Glutamatergic neuron (in vitro differentiated cells): ENCODE results near the gene SAXO1. TPM values are rescaled to one million over a fixed set of nuclear protein-coding genes. Genes with fewer than 3 reads are reported as not detected.

Experiments
- DNase-seq: peaks from one replicate; pipeline ENCODE4 v3.0.0; 2022
- H3K27ac Mint-ChIP-seq: one replicate; pipeline ENCODE4 v1.8.0; 2020; ENCODE audit warnings: mild to moderate bottlenecking, mixed read lengths, inconsistent platforms; ENCODE audit not compliant: unreplicated experiment
- H3K27me3 Mint-ChIP-seq: one replicate; pipeline ENCODE4 v1.8.0; 2020; ENCODE audit warnings: mild to moderate bottlenecking, moderate library complexity, mixed read lengths, inconsistent platforms; ENCODE audit not compliant: unreplicated experiment
- H3K36me3 Mint-ChIP-seq: one replicate; pipeline ENCODE4 v1.8.0; 2020; ENCODE audit warnings: mild to moderate bottlenecking, mixed read lengths, inconsistent platforms; ENCODE audit not compliant: unreplicated experiment
- H3K4me1 Mint-ChIP-seq: one replicate; pipeline ENCODE4 v1.8.0; 2020; ENCODE audit warnings: mild to moderate bottlenecking, low read depth, mixed read lengths, inconsistent platforms; ENCODE audit not compliant: unreplicated experiment
- H3K4me3 Mint-ChIP-seq: one replicate; pipeline ENCODE4 v1.8.0; 2020; ENCODE audit warnings: mild to moderate bottlenecking, mixed read lengths, inconsistent platforms; ENCODE audit not compliant: unreplicated experiment
- H3K9me3 Mint-ChIP-seq: one replicate; pipeline ENCODE4 v1.8.0; 2020; ENCODE audit warnings: mild to moderate bottlenecking, moderate library complexity, mixed read lengths, inconsistent platforms; ENCODE audit not compliant: unreplicated experiment
- total RNA-seq: library from RNA; stranded (reverse); fragmentation: NEBNext Ultra II Directional; extraction: Animal tissue kit (Norgen Biotek cat#: 25700); gene quantifications from one replicate; pipeline ENCODE4 v1.2.1, GENCODE V29; 2021; ENCODE audit not compliant: unreplicated experiment
- TF ChIP-seq, protein P1 (sequence below): fragments of 200-600 bp; sonication (generic); IDR thresholded peaks from one replicate; pipeline ENCODE4 v1.5.0; 2021; ENCODE audit not compliant: partially characterized antibody, unreplicated experiment

The SAXO1 gene
- total RNA-seq, 1 donor from 2014 or later, result 0.37 TPM

DNA sequence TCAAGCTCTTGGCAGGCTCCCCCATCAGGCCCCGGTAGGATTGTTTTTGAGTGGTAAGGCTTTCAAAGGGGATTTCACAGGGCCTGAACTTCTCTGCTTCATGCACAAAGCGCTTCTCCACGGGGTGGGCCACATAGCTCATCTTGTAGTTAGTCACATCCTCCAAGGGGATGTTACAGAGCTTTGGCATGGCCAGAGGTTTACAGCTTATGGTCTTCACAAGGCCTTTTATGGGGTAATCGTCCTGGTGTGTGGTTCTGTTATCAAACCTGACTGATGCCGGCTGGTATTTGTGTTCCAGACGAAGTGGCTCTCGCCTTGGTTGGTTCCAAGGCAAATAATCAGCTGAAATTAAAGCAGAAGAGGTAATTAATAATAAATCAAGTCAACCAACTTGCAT lies 104.3 kb downstream of the SAXO1 start:
- no peak for DNase-seq
- Mint-ChIP-seq H3K4me3 (no peak overlapping the region), H3K36me3 (no peaks in the 10 kb centered on the region), H3K9me3 (no peaks in the 10 kb centered on the region), H3K4me1 (no peaks in the 10 kb centered on the region), H3K27me3 (no peaks in the 10 kb centered on the region), H3K27ac (no peak overlapping the region)
- TF ChIP-seq, protein P1, sequence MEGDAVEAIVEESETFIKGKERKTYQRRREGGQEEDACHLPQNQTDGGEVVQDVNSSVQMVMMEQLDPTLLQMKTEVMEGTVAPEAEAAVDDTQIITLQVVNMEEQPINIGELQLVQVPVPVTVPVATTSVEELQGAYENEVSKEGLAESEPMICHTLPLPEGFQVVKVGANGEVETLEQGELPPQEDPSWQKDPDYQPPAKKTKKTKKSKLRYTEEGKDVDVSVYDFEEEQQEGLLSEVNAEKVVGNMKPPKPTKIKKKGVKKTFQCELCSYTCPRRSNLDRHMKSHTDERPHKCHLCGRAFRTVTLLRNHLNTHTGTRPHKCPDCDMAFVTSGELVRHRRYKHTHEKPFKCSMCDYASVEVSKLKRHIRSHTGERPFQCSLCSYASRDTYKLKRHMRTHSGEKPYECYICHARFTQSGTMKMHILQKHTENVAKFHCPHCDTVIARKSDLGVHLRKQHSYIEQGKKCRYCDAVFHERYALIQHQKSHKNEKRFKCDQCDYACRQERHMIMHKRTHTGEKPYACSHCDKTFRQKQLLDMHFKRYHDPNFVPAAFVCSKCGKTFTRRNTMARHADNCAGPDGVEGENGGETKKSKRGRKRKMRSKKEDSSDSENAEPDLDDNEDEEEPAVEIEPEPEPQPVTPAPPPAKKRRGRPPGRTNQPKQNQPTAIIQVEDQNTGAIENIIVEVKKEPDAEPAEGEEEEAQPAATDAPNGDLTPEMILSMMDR, result no peak

DNA sequence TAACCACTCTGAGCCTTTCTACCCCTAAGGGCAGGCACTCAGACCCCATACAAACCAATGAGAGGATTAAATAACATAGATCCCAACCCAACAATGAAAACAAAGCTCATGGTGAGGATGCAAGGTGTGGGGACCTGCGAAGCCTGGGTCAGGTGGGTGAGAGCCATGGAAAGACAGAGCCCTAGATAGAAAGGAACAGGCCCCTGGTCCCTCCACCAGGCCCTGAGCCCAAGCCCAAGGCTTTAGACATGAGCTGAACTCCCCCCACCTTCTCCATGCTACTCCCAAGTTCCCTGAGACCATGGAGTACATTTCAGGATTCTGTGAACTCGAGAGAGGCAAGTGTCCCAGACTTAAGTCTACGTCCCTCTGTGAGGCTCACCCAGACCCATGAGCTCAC lies 106.5 kb downstream of the SAXO1 start:
- Mint-ChIP-seq H3K4me1 (no peaks in the 10 kb centered on the region), H3K27me3 (no peaks in the 10 kb centered on the region), H3K9me3 (no peaks in the 10 kb centered on the region), H3K36me3 (no peaks in the 10 kb centered on the region), H3K4me3 (no peak overlapping the region), H3K27ac (no peak overlapping the region)
- TF ChIP-seq, protein P1, result no peak
- no peak for DNase-seq

DNA sequence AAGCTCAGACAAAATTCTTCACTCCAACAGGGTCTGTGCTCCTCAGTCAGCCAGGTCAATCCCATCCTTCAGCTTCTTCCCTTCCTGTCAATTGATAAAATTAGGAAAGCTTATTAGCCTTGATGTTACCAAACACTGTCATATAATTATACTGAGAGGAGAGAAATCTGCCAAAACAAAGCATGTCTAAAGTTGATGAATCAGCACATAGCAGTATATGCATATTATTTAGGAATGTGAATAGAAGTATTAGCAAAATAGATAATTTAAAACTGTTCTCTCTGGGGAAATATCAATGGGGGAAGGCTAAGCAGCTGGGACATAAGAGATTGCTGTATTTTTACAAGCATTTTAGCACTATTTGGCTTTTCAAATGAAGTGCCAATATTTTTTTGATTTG lies 107.1 kb downstream of the SAXO1 start:
- TF ChIP-seq, protein P1, result no peak
- H3K27ac Mint-ChIP-seq, result no peak overlapping the region
- H3K4me3 Mint-ChIP-seq, result no peak overlapping the region
- no peaks in the 10 kb centered on the region for H3K27me3 Mint-ChIP-seq
- no peak for DNase-seq
- no peaks in the 10 kb centered on the region for H3K4me1 Mint-ChIP-seq
- H3K9me3 Mint-ChIP-seq, result no peaks in the 10 kb centered on the region
- H3K36me3 Mint-ChIP-seq, result no peaks in the 10 kb centered on the region

DNA sequence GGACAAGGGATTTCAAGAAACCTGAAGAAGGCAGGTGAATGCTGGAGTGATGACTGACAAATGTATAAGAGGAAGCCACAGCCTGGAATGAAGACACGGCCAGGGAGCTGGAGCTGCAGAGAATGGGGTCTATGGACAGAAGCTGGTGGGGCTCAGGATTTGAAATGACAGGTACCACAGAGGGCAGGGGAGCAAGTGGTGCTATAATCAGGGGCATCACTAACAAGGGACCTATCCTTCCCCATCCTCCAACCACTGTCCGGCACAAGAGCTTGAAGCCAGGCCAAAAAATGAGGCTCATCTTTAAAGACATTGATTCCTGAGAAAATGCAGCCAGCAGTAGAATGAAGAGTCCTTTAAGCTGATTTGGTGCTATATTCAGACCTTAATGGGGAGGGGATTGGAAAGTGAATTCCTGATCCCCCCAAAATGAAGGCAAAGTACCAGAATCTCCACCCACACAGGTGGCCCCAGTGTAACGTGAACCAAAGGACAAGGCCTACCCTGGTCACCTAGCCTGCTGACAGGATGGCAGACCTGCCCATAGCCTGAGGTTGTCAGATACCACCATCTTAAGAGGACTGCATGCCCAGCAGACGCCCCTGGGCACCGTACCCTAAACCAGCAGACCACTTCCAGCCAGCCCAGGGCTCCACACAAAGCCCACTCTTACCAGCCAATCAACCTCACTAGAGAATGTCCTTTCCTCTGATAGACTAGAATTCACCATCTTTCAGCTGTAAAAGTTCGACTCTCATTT lies 109.2 kb downstream of the SAXO1 start:
- no peaks in the 10 kb centered on the region for H3K9me3 Mint-ChIP-seq
- DNase-seq, result no peak
- H3K4me3 Mint-ChIP-seq, result no peak overlapping the region
- TF ChIP-seq, protein P1, result no peak
- H3K4me1 Mint-ChIP-seq, result no peaks in the 10 kb centered on the region
- no peak overlapping the region for H3K27ac Mint-ChIP-seq
- no peaks in the 10 kb centered on the region for H3K27me3 Mint-ChIP-seq
- H3K36me3 Mint-ChIP-seq, result no peaks in the 10 kb centered on the region

DNA sequence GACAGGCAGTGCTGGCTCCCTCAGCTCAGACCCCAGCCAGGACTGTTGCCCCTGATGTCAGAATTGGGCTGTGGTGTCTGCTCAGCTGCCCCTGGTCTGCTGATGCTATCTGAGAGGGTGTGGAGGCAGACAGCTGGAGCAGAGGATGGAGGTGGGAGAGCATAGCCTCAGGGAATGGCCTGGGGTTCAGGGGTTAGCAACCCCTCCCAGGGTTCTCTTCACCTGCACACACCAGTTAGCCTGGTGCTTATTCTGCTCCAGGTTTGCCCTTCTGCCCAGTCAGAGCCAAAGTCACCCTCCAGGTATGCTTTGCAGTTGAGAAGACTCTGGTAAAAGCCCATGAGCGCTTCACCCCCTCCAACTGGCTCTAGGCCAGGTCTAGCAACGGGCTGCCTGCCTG lies 109.8 kb downstream of the SAXO1 start:
- TF ChIP-seq, protein P1, result no peak
- Mint-ChIP-seq H3K36me3 (no peaks in the 10 kb centered on the region), H3K27me3 (no peaks in the 10 kb centered on the region), H3K4me3 (no peak overlapping the region), H3K9me3 (no peaks in the 10 kb centered on the region), H3K4me1 (no peaks in the 10 kb centered on the region), H3K27ac (no peak overlapping the region)
- no peak for DNase-seq
